ENCODE results near the gene CRBN.

GRCh38 chr3:3160826-3161225, 18.7 kb downstream of the CRBN start:
- no peak for TF ChIP-seq CTCF (conservative IDR thresholded peaks at IDR 0.05; ENCODE audit: low read depth, low read length)
- no peak for TF ChIP-seq EZH2 (IDR thresholded peaks at IDR 0.05; ENCODE audit: low read length, unreplicated experiment)
- TF ChIP-seq EZH2phosphoT487 (IDR thresholded peaks at IDR 0.05; ENCODE audit: borderline replicate concordance, low read length) = no peak
